Right lobe of liver (tissue), 6 donors: Measurements from ENCODE around the gene PDIA4. TPM values are rescaled to one million over a fixed set of nuclear protein-coding genes. Genes with fewer than 3 reads are reported as not detected.

Experiments used
- ATAC-seq, 4 donors: fragments of 200-7000 bp; cut with Tn5 transposase; one replicate each; pipeline ENCODE4 v1.9.1; 2020; ENCODE audit warnings: mild to moderate bottlenecking in 4 of 4, moderate library complexity in 4 of 4
- DNase-seq, 3 donors: peaks; one replicate each; pipeline ENCODE4 v3.0.0-alpha.2; 2020
- H3K27ac ChIP-seq, 3 donors: fragments of 200-600 bp; one replicate each; pipeline ENCODE4 v1.8.0; 2022
- H3K27me3 ChIP-seq, 2 donors: fragments of 200-600 bp; one replicate each; pipeline ENCODE4 v1.8.0; 2022
- H3K36me3 ChIP-seq, 4 donors: fragments of 200-600 bp; sonication (generic) in 1 of 4; one replicate each; pipeline versions ENCODE4 v1.5.1 to v1.8.0; 2017 to 2022; ENCODE audit warnings: control low read depth in 1 of 4
- H3K4me1 ChIP-seq, 4 donors: fragments of 200-600 bp; sonication (generic) in 1 of 4; one replicate each; pipeline versions ENCODE4 v1.5.1 to v1.8.0; 2017 to 2022; ENCODE audit warnings: control low read depth in 1 of 4
- H3K4me3 ChIP-seq, 3 donors: fragments of 200-600 bp; one replicate each; pipeline ENCODE4 v1.8.0; 2022
- H3K9me3 ChIP-seq, 4 donors: fragments of 200-600 bp; sonication (generic) in 1 of 4; one replicate each; pipeline versions ENCODE4 v1.5.1 to v1.8.0; 2017 to 2022; ENCODE audit warnings: control low read depth in 1 of 4
- CTCF ChIP-seq, 4 donors: fragments of 200-600 bp in 3 of 4; fragments of 450-650 bp in 1 of 4; IDR thresholded peaks; one replicate each; pipeline versions ENCODE4 v1.5.1 to v1.8.0; 2016 to 2022; ENCODE audit warnings: antibody characterized with exemption in 4 of 4, mild to moderate bottlenecking in 2 of 4
- POLR2A ChIP-seq: fragments of 450-650 bp; IDR thresholded peaks from one replicate; pipeline ENCODE4 v1.6.1; 2017; ENCODE audit warnings: antibody characterized with exemption, mild to moderate bottlenecking
- WGBS: methylation state at CpG from one replicate; pipeline ENCODE4 v1.1.6; 2018; ENCODE audit warnings: low coverage, low lambda C conversion rate; ENCODE audit not compliant: insufficient coverage; ENCODE audit errors: missing lambda C conversion rate; 5-methylcytosine and 5-hydroxymethylcytosine counted together
- intact Hi-C, 2 donors: fragments of 100-400 bp; cut with DNase I; formaldehyde crosslinking; loops; one replicate each; pipeline versions ENCODE4 v1.11.2 to v1.14.1; 2022
- total RNA-seq, 6 experiments: library from RNA; depleted of rRNA in 2 of 6; stranded (reverse); fragments of >200 nt in 2 of 6; fragmentation: NEBNext Ultra II Directional in 3 of 6; extraction: Animal tissue kit (Norgen Biotek cat#: 25700) in 3 of 6; gene quantifications; one replicate each; pipeline versions ENCODE4 v1.1.0 to v1.2.4, GENCODE V29; 2016 to 2023
- donor health status: DM: no; HTN: yes; CAD: no.
- donor health status: DM: no; HTN: no; CAD: no.
- donor health status: DM: no; HTN: no; CAD: no.
- donor health status: DM: no; HTN: yes; CAD: no.
- donor health status: DM: no; HTN: yes; CAD: no.

Gene PDIA4
- total RNA-seq, 6 experiments from 2014 or later, result 218 to 368 (median 272) TPM

- intact Hi-C loops, result no loop called here
- ATAC-seq (no peak), DNase-seq (no peak)
- no peaks in the 10 kb centered on the region for H3K27me3 ChIP-seq
- no peaks in the 10 kb centered on the region for H3K9me3 ChIP-seq
- TF ChIP-seq CTCF (IDR thresholded peaks at IDR 0.05) (no peak), POLR2A (no peak)
- no peaks in the 10 kb centered on the region for H3K36me3 ChIP-seq
- H3K4me1 ChIP-seq, result no peaks in the 10 kb centered on the region
- H3K4me3 ChIP-seq, result no peak overlapping the region
- 90% methylated on average over 1 of the region's 1 CpG for WGBS
- no peak overlapping the region for H3K27ac ChIP-seq
Measured at GRCh38 chr7:149053384-149053783, 25.1 kb upstream of the PDIA4 start.

GRCh38 chr7:149050941-149051340 lies 22.6 kb upstream of the PDIA4 start:
- TF ChIP-seq POLR2A, result no peak
- Histone ChIP-seq H3K36me3 (no peaks in the 10 kb centered on the region), H3K4me3 (no peak overlapping the region), H3K4me1 (no peaks in the 10 kb centered on the region), H3K27me3 (no peaks in the 10 kb centered on the region), H3K9me3 (no peaks in the 10 kb centered on the region), H3K27ac (no peak overlapping the region)
- 84% methylated on average over 3 of the region's 3 CpGs for WGBS
- ATAC-seq (no peak), DNase-seq (no peak)
- intact Hi-C loops, result no loop called here

GRCh38 chr7:149048805-149049204 lies 20.5 kb upstream of the PDIA4 start:
- ATAC-seq (no peak), DNase-seq (no peak)
- intact Hi-C loops, result no loop called here
- H3K27me3 ChIP-seq, result no peaks in the 10 kb centered on the region
- no peaks in the 10 kb centered on the region for H3K36me3 ChIP-seq
- H3K9me3 ChIP-seq, result no peaks in the 10 kb centered on the region
- 85% methylated on average over 2 of the region's 3 CpGs for WGBS
- H3K4me3 ChIP-seq, result no peak overlapping the region
- no peak for TF ChIP-seq POLR2A
- no peak for TF ChIP-seq CTCF (IDR thresholded peaks at IDR 0.05)
- no peak overlapping the region for H3K27ac ChIP-seq
- no peaks in the 10 kb centered on the region for H3K4me1 ChIP-seq

- WGBS, result 91% methylated on average over 2 of the region's 2 CpGs
- no peak overlapping the region for H3K4me3 ChIP-seq
- no peak for TF ChIP-seq CTCF (IDR thresholded peaks at IDR 0.05)
- H3K36me3 ChIP-seq, result no peaks in the 10 kb centered on the region
- no peaks in the 10 kb centered on the region for H3K4me1 ChIP-seq
- ATAC-seq (no peak), DNase-seq (no peak)
- no peak overlapping the region for H3K27ac ChIP-seq
- no peaks in the 10 kb centered on the region for H3K27me3 ChIP-seq
- H3K9me3 ChIP-seq, result no peaks in the 10 kb centered on the region
- intact Hi-C loops, result no loop called here
Measured at GRCh38 chr7:149046416-149046815, 18.1 kb upstream of the PDIA4 start.

- 84% methylated on average over 8 of the region's 8 CpGs for WGBS
- no peak for DNase-seq
- Histone ChIP-seq H3K27ac (no peak overlapping the region), H3K27me3 (no peaks in the 10 kb centered on the region), H3K4me3 (no peak overlapping the region), H3K9me3 (no peaks in the 10 kb centered on the region), H3K36me3 (no peaks in the 10 kb centered on the region), H3K4me1 (no peaks in the 10 kb centered on the region)
- TF ChIP-seq CTCF (IDR thresholded peaks at IDR 0.05), result no peak
- no peak for TF ChIP-seq POLR2A
- no peak for ATAC-seq
- intact Hi-C loops, result no loop called here
Measured at GRCh38 chr7:149043936-149044335, 15.6 kb upstream of the PDIA4 start.
